GM19372 (cell line): ENCODE data around the gene ILF3.

ENCODE experiments used
- ATAC-seq: cut with Tn5 transposase; IDR thresholded peaks from one replicate; pipeline ENCODE4 v1.9.1; 2021; ENCODE audit warnings: mild to moderate bottlenecking, low read depth, moderate library complexity; ENCODE audit not compliant: unreplicated experiment

Gene ILF3

GRCh38 chr19:10726268-10726667, 72.1 kb downstream of the ILF3 start:
- no peak for ATAC-seq

- ATAC-seq, result no peak
Measured at GRCh38 chr19:10727685-10728201, 73.6 kb downstream of the ILF3 start.

- ATAC-seq, result no peak
Measured at GRCh38 chr19:10729411-10729810, 75.3 kb downstream of the ILF3 start.

GRCh38 chr19:10730932-10731331, 76.8 kb downstream of the ILF3 start:
- ATAC-seq, result no peak

GRCh38 chr19:10735741-10736140, 81.6 kb downstream of the ILF3 start:
- ATAC-seq, result no peak

- ATAC-seq, result no peak
Measured at GRCh38 chr19:10736189-10736588, 82.0 kb downstream of the ILF3 start.

GRCh38 chr19:10736916-10737551, 82.9 kb downstream of the ILF3 start:
- ATAC-seq, result no peak

- no peak for ATAC-seq
Measured at GRCh38 chr19:10737722-10738121, 83.6 kb downstream of the ILF3 start.

- no peak for ATAC-seq
Measured at GRCh38 chr19:10740798-10741197, 86.7 kb downstream of the ILF3 start.
